ENCODE measurements around the gene MAPRE3.

GRCh38 chr2:27038012-27038411, 67.6 kb downstream of the MAPRE3 start:
- TF ChIP-seq, protein P1, sequence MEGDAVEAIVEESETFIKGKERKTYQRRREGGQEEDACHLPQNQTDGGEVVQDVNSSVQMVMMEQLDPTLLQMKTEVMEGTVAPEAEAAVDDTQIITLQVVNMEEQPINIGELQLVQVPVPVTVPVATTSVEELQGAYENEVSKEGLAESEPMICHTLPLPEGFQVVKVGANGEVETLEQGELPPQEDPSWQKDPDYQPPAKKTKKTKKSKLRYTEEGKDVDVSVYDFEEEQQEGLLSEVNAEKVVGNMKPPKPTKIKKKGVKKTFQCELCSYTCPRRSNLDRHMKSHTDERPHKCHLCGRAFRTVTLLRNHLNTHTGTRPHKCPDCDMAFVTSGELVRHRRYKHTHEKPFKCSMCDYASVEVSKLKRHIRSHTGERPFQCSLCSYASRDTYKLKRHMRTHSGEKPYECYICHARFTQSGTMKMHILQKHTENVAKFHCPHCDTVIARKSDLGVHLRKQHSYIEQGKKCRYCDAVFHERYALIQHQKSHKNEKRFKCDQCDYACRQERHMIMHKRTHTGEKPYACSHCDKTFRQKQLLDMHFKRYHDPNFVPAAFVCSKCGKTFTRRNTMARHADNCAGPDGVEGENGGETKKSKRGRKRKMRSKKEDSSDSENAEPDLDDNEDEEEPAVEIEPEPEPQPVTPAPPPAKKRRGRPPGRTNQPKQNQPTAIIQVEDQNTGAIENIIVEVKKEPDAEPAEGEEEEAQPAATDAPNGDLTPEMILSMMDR (IDR thresholded peaks at IDR 0.05; ENCODE audit: insufficient read depth, low read length, poor library complexity, severe bottlenecking): no peak
- TF ChIP-seq EZH2phosphoT487 (conservative IDR thresholded peaks at IDR 0.05; ENCODE audit: low read length): no peak
